HepG2 (cell line): ENCODE measurements around the gene LRRC43. TPM values are rescaled to one million over a fixed set of nuclear protein-coding genes. Genes with fewer than 3 reads are reported as not detected.
A peak's percentile ranks its signal among the peaks of the same experiment; 100 is the strongest.

Experiments
- BORCS8-MEF2B ChIP-seq: sonication (generic); formaldehyde crosslinking; IDR thresholded peaks from 2 replicates; pipeline ENCODE4 v1.8.0; 2022; ENCODE audit warnings: mild to moderate bottlenecking, missing genetic modification reagents
- GABPB1 ChIP-seq: IDR thresholded peaks from 2 replicates; pipeline ENCODE4 v1.6.1; 2016; ENCODE audit warnings: mild to moderate bottlenecking, missing genetic modification reagents, moderate library complexity, missing compliant biosample characterization
- MED8 ChIP-seq: sonication (generic); formaldehyde crosslinking; IDR thresholded peaks from 2 replicates; pipeline ENCODE4 v1.8.1; 2023; ENCODE audit warnings: mild to moderate bottlenecking, missing genetic modification reagents; ENCODE audit not compliant: insufficient replicate concordance
- MXI1 ChIP-seq: IDR thresholded peaks from 3 replicates; pipeline ENCODE4 v1.6.1; 2012; ENCODE audit warnings: low read depth, low read length, inconsistent platforms, borderline replicate concordance
- MYC ChIP-seq: sonication (generic); formaldehyde crosslinking; IDR thresholded peaks from 2 replicates; pipeline ENCODE4 v1.9.0; 2021; ENCODE audit warnings: missing genetic modification reagents, borderline replicate concordance
- NR3C1 ChIP-seq: sonication (generic); formaldehyde crosslinking; IDR thresholded peaks from 2 replicates; pipeline ENCODE4 v1.4.0; 2020; ENCODE audit warnings: missing genetic modification reagents
- PRMT3 ChIP-seq: sonication (generic); formaldehyde crosslinking; IDR thresholded peaks from 2 replicates; pipeline ENCODE4 v1.8.1; 2022; ENCODE audit warnings: low read depth, mild to moderate bottlenecking, moderate library complexity, missing genetic modification reagents, borderline replicate concordance
- RAD21 ChIP-seq: fragments of 450-650 bp; formaldehyde crosslinking; IDR thresholded peaks from 2 replicates; pipeline ENCODE4 v1.5.0; 2020; ENCODE audit warnings: mild to moderate bottlenecking
- REL ChIP-seq: sonication (generic); formaldehyde crosslinking; conservative IDR thresholded peaks from 2 replicates; pipeline ENCODE4 v1.8.0; 2022; ENCODE audit warnings: mild to moderate bottlenecking, missing genetic modification reagents, moderate library complexity
- SIN3A ChIP-seq: IDR thresholded peaks from 2 replicates; pipeline ENCODE4 v1.6.1; 2011; ENCODE audit warnings: low read depth, mild to moderate bottlenecking, control low read depth, low read length, borderline replicate concordance
- SP1 ChIP-seq, 2 experiments: fragments of 450-650 bp in 1 of 2; sonication (generic) in 1 of 2; formaldehyde crosslinking in 1 of 2; IDR thresholded peaks; 2 replicates each; pipeline versions ENCODE4 v1.4.0 to v1.6.1; 2016 to 2020; ENCODE audit warnings: missing genetic modification reagents in 1 of 2
- SUZ12 ChIP-seq: fragments of 150-350 bp; IDR thresholded peaks from 2 replicates; pipeline ENCODE4 v1.6.1; 2014; ENCODE audit warnings: low read depth, low read length
- ZFP36 ChIP-seq: fragments of 150-350 bp; IDR thresholded peaks from 2 replicates; pipeline ENCODE4 v1.6.1; 2018; ENCODE audit warnings: borderline replicate concordance, low read length, low read depth; ENCODE audit not compliant: partially characterized antibody
- ZFYVE20 ChIP-seq: sonication (generic); formaldehyde crosslinking; IDR thresholded peaks from 2 replicates; pipeline ENCODE4 v1.8.0; 2023; ENCODE audit warnings: low read depth, mild to moderate bottlenecking, moderate library complexity, missing genetic modification reagents, borderline replicate concordance
- ZNF331 ChIP-seq: sonication (generic); formaldehyde crosslinking; IDR thresholded peaks from 2 replicates; pipeline ENCODE4 v1.4.0; 2020; ENCODE audit warnings: missing genetic modification reagents
- ZNF350 ChIP-seq: sonication (generic); formaldehyde crosslinking; IDR thresholded peaks from 2 replicates; pipeline ENCODE4 v1.4.0; 2020; ENCODE audit warnings: mild to moderate bottlenecking, low read depth, missing genetic modification reagents, borderline replicate concordance
- ZZZ3 ChIP-seq: sonication (generic); formaldehyde crosslinking; IDR thresholded peaks from 2 replicates; pipeline ENCODE4 v1.4.0; 2020; ENCODE audit warnings: missing genetic modification reagents, mild to moderate bottlenecking, borderline replicate concordance
- polyA plus RNA-seq, 8 experiments: library from polyadenylated mRNA; depleted of rRNA in 3 of 8; stranded (reverse) in 7 of 8; unstranded in 1 of 8; fragments of >200 nt; fragmentation: Illumina TruSeq in 4 of 8; extraction: Trizol in 4 of 8; gene quantifications; 2 replicates each; pipeline versions ENCODE4 v1.2.1 to v1.2.3, GENCODE V29; 2011 to 2016; ENCODE audit warnings: low read depth in 4 of 8, missing spikeins in 1 of 8, mixed read lengths in 1 of 8; ENCODE audit not compliant: insufficient read depth in 1 of 8
- total RNA-seq, 5 experiments: library from RNA; depleted of rRNA; stranded (reverse); fragments of >200 nt; fragmentation: Illumina TruSeq; extraction: Trizol; gene quantifications; 2 replicates each; pipeline ENCODE4 v1.2.3, GENCODE V29; 2016; ENCODE audit warnings: low read depth in 1 of 5
- TF ChIP-seq, protein P1 (sequence below): sonication (generic); formaldehyde crosslinking; IDR thresholded peaks from 2 replicates; pipeline ENCODE4 v1.4.0; 2020; ENCODE audit warnings: mild to moderate bottlenecking, missing genetic modification reagents
- TF ChIP-seq, protein P2 (sequence below): sonication (generic); formaldehyde crosslinking; conservative IDR thresholded peaks from 2 replicates; pipeline ENCODE4 v1.4.0; 2020; ENCODE audit warnings: mild to moderate bottlenecking, missing genetic modification reagents, moderate library complexity
- TF ChIP-seq, protein P3 (sequence below): sonication (generic); formaldehyde crosslinking; IDR thresholded peaks from 2 replicates; pipeline ENCODE4 v1.4.0; 2020; ENCODE audit warnings: missing genetic modification reagents
- TF ChIP-seq, protein P4 (sequence below): sonication (generic); formaldehyde crosslinking; IDR thresholded peaks from 2 replicates; pipeline ENCODE4 v1.4.0; 2020; ENCODE audit warnings: missing genetic modification reagents

Gene LRRC43
- total and polyA plus RNA-seq, 2 of the 13 experiments (the other 11 are each of a cell fraction or from before 2014, with no cell fraction given): not detected

DNA sequence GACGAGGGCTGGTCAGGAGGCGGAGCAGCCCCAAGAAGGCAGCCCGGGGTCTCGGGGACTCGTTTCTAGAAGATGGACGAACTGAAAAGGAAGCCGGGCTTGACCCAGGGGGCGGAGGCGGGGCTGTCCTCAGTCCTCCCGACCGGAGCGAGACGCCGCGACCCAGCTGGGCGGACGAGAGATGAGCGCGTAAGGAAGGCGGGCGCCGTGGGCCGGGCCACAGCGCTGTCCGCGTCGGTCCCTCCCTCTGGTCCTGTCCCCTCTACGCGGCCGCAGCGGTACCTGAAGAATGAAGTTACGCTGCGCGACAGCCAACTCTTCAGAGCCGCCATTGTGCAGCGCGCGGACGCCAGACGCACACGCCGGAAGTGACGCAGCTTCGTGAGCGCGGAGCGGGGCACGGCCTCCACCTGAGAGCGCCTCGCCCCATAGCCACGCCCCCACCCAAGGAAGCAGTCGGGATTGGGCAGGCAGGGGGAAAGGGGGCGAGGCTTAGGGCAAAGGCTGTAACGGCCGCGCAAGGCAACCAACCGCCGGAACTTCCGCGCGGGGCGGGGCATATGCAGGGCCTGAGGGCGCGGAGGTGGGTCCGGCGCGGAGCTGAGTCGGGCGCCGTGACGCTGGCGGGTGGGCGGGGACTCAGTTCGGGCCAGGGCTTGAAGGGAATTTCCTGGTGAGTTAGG is 42.9 kb downstream of the LRRC43 start, which contains the start of gene DIABLO (continued):
- TF ChIP-seq PRMT3 (CRISPR knock-in tag) (no peak), ZFYVE20 (CRISPR knock-in tag) (no peak), ZNF331 (CRISPR knock-in tag) (peak; percentile 72), SUZ12 (no peak), BORCS8-MEF2B (CRISPR knock-in tag) (no peak), ZFP36 (no peak), MXI1 (peak; percentile 80; the same call in 1 of the 3 replicates), GABPB1 (CRISPR knock-in tag) (peak; percentile 99), ZNF350 (peak; percentile 84; the same call in 1 of the 2 replicates), SP1 (IDR thresholded peaks at IDR 0.05) (no peak), SP1 (CRISPR knock-in tag; IDR thresholded peaks at IDR 0.05) (peak; percentile 92), SIN3A (no peak), RAD21 (CRISPR knock-in tag) (peak; percentile 37; the same call in 1 of the 2 replicates), ZZZ3 (CRISPR knock-in tag) (peak; percentile 51; the same call in 1 of the 2 replicates), NR3C1 (no peak), REL (CRISPR knock-in tag) (no peak; the same call in 1 of the 2 replicates), MYC (CRISPR knock-in tag) (peak; percentile 20; the same call in 1 of the 2 replicates), MED8 (CRISPR knock-in tag) (peak; percentile 82)
- TF ChIP-seq, protein P1, sequence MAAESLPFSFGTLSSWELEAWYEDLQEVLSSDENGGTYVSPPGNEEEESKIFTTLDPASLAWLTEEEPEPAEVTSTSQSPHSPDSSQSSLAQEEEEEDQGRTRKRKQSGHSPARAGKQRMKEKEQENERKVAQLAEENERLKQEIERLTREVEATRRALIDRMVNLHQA: no peak
- TF ChIP-seq, protein P2, sequence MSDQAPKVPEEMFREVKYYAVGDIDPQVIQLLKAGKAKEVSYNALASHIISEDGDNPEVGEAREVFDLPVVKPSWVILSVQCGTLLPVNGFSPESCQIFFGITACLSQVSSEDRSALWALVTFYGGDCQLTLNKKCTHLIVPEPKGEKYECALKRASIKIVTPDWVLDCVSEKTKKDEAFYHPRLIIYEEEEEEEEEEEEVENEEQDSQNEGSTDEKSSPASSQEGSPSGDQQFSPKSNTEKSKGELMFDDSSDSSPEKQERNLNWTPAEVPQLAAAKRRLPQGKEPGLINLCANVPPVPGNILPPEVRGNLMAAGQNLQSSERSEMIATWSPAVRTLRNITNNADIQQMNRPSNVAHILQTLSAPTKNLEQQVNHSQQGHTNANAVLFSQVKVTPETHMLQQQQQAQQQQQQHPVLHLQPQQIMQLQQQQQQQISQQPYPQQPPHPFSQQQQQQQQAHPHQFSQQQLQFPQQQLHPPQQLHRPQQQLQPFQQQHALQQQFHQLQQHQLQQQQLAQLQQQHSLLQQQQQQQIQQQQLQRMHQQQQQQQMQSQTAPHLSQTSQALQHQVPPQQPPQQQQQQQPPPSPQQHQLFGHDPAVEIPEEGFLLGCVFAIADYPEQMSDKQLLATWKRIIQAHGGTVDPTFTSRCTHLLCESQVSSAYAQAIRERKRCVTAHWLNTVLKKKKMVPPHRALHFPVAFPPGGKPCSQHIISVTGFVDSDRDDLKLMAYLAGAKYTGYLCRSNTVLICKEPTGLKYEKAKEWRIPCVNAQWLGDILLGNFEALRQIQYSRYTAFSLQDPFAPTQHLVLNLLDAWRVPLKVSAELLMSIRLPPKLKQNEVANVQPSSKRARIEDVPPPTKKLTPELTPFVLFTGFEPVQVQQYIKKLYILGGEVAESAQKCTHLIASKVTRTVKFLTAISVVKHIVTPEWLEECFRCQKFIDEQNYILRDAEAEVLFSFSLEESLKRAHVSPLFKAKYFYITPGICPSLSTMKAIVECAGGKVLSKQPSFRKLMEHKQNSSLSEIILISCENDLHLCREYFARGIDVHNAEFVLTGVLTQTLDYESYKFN (CRISPR knock-in tag): 0 out of 2 replicates have a peak, but pooled peaks have one; percentile 42
- TF ChIP-seq, protein P3, sequence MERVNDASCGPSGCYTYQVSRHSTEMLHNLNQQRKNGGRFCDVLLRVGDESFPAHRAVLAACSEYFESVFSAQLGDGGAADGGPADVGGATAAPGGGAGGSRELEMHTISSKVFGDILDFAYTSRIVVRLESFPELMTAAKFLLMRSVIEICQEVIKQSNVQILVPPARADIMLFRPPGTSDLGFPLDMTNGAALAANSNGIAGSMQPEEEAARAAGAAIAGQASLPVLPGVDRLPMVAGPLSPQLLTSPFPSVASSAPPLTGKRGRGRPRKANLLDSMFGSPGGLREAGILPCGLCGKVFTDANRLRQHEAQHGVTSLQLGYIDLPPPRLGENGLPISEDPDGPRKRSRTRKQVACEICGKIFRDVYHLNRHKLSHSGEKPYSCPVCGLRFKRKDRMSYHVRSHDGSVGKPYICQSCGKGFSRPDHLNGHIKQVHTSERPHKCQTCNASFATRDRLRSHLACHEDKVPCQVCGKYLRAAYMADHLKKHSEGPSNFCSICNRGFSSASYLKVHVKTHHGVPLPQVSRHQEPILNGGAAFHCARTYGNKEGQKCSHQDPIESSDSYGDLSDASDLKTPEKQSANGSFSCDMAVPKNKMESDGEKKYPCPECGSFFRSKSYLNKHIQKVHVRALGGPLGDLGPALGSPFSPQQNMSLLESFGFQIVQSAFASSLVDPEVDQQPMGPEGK (CRISPR knock-in tag): 0 out of 2 replicates have a peak, but pooled peaks have one; percentile 50
- TF ChIP-seq, protein P4, sequence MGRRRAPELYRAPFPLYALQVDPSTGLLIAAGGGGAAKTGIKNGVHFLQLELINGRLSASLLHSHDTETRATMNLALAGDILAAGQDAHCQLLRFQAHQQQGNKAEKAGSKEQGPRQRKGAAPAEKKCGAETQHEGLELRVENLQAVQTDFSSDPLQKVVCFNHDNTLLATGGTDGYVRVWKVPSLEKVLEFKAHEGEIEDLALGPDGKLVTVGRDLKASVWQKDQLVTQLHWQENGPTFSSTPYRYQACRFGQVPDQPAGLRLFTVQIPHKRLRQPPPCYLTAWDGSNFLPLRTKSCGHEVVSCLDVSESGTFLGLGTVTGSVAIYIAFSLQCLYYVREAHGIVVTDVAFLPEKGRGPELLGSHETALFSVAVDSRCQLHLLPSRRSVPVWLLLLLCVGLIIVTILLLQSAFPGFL: no peak
